Fibroblast of the aortic adventitia (primary cell): ENCODE data around the gene PLB1. TPM values are rescaled to one million over a fixed set of nuclear protein-coding genes. Genes with fewer than 3 reads are reported as not detected.

Experiments used
- DNase-seq: peaks from one replicate; pipeline ENCODE4 v3.0.0-alpha.2; 2010; ENCODE audit warnings: low read depth
- H3K4me3 ChIP-seq: 2 replicates; pipeline ENCODE4 v1.5.1; 2011; ENCODE audit warnings: low read depth, mild to moderate bottlenecking, control low read depth, low read length, moderate library complexity
- total RNA-seq: library from RNA; depleted of rRNA; stranded (reverse); fragments of >200 nt; gene quantifications from 2 replicates; pipeline ENCODE4 v1.2.3, GENCODE V29; 2012; ENCODE audit warnings: low replicate concordance
- TF ChIP-seq, protein P1 (sequence below): IDR thresholded peaks from 2 replicates; pipeline ENCODE4 v1.5.1; 2011; ENCODE audit warnings: mild to moderate bottlenecking, low read length, control low read depth, inconsistent platforms; ENCODE audit not compliant: insufficient read depth

PLB1 gene
- total RNA-seq, 1 donor, result 2.7 TPM

DNA sequence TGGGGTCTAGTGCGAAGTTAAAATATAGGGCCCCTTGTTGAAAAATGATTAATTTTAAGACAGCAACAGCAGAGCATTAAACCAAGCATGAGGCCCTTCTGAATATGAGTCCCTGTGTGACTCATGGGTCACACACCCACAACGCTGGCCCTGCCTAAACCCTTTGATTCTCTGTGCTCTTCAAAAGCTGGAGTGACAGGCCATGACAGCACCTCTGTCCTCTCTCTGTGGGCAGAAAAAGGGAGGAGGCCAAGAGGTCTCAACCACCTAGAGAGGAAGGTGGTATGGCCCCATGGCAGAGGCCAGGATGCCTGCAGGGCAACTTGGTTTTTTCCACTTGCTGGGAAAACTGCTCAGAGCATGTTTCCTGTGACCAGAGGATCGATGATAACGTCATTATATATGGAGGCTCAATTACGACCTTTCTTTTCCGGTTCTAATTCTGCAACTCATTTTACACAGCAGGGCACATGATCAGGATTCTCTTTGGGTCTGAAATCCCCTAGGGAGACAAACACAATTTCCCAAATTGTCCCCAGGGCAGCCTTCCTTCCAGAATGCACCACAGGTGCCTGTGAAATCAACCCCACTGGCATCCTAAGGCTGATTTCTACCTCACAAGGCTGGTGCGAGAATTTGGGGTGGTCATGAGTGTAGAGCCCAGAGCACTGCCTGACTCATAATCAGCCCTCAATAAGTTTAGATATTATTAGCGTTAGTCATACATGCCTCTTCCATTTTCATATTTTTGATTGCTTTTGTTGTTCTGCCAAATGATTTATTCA lies 153.8 kb downstream of the PLB1 start:
- H3K4me3 ChIP-seq, result no peak overlapping the region
- TF ChIP-seq, protein P1, sequence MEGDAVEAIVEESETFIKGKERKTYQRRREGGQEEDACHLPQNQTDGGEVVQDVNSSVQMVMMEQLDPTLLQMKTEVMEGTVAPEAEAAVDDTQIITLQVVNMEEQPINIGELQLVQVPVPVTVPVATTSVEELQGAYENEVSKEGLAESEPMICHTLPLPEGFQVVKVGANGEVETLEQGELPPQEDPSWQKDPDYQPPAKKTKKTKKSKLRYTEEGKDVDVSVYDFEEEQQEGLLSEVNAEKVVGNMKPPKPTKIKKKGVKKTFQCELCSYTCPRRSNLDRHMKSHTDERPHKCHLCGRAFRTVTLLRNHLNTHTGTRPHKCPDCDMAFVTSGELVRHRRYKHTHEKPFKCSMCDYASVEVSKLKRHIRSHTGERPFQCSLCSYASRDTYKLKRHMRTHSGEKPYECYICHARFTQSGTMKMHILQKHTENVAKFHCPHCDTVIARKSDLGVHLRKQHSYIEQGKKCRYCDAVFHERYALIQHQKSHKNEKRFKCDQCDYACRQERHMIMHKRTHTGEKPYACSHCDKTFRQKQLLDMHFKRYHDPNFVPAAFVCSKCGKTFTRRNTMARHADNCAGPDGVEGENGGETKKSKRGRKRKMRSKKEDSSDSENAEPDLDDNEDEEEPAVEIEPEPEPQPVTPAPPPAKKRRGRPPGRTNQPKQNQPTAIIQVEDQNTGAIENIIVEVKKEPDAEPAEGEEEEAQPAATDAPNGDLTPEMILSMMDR, result no peak
- no peak for DNase-seq

GRCh38 chr2:28650266-28650584 lies 154.4 kb downstream of the PLB1 start:
- no peak for DNase-seq
- TF ChIP-seq, protein P1, result no peak
- H3K4me3 ChIP-seq, result no peak overlapping the region

- H3K4me3 ChIP-seq, result no peak overlapping the region
- TF ChIP-seq, protein P1, result no peak
- no peak for DNase-seq
These were observed 156.4 kb downstream of the PLB1 start for GRCh38 chr2:28652217-28652616.

DNA sequence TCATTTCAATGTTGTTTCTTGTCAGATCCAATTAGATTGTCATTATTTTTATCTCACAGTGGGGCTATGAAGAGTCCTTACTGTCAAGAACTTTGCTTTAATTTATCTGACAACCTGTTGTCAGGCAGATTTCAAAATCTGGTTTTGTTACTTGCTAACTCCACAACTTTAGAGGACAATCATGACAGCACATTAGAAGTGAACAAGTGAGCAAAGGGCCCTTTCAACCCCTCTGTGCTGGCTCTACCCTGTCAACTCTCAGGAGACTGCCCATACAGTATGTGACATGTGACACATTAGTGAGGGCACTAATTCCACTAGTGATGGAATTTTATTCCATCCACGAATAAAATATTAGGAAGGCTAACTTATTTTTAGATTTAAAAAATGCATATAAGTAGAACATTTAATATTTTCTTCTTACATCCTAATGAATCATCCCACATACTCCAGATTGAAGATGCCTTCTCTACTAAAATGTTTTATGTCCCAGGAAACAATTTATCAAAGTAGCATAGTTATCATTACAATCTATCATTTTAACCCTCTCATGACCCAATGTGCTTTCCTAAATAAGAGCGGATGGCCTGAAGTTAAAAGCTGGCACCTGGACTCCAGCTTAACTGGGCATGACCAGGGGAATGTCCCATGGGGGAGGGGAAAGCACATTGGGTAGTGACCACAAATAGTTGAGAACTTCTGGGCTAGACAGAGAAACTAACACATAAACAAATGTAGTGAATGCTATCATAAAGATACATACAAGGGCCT lies 158.2 kb downstream of the PLB1 start:
- DNase-seq, result no peak
- no peak overlapping the region for H3K4me3 ChIP-seq
- TF ChIP-seq, protein P1, result no peak

- TF ChIP-seq, protein P1, result no peak
- H3K4me3 ChIP-seq, result no peak overlapping the region
- peak; percentile 47 for DNase-seq
These were observed 158.9 kb downstream of the PLB1 start for GRCh38 chr2:28654663-28655320.

GRCh38 chr2:28656937-28657615 lies 161.2 kb downstream of the PLB1 start:
- H3K4me3 ChIP-seq, result no peak overlapping the region
- TF ChIP-seq, protein P1, result no peak

More at GRCh38 chr2:28656937-28657615, 161.2 kb downstream of the PLB1 start:
- no peak for DNase-seq
